Suprapubic skin (tissue), 4 donors: ENCODE measurements around the gene MAN1C1.

ENCODE experiments used
- EP300 ChIP-seq: sonication (generic); formaldehyde crosslinking; IDR thresholded peaks from one replicate; pipeline ENCODE4 v1.6.1; 2017; ENCODE audit warnings: antibody characterized with exemption
- POLR2A ChIP-seq, 2 donors: fragments of 450-650 bp; IDR thresholded peaks; one replicate each; pipeline ENCODE4 v1.6.1; 2017; ENCODE audit warnings: antibody characterized with exemption in 2 of 2, mild to moderate bottlenecking in 2 of 2, moderate library complexity in 2 of 2
- POLR2AphosphoS5 ChIP-seq, 3 donors: sonication (generic); formaldehyde crosslinking; IDR thresholded peaks; one replicate each; pipeline ENCODE4 v1.6.1; 2017; ENCODE audit warnings: antibody characterized with exemption in 3 of 3
- TF ChIP-seq, protein P1 (sequence below), 2 donors: fragments of 200-600 bp in 1 of 2; fragments of 450-650 bp in 1 of 2; sonication (generic) in 1 of 2; IDR thresholded peaks; one replicate each; pipeline ENCODE4 v1.5.1; 2016 to 2019; ENCODE audit warnings: antibody characterized with exemption in 2 of 2, mild to moderate bottlenecking in 1 of 2, moderate library complexity in 1 of 2

DNA sequence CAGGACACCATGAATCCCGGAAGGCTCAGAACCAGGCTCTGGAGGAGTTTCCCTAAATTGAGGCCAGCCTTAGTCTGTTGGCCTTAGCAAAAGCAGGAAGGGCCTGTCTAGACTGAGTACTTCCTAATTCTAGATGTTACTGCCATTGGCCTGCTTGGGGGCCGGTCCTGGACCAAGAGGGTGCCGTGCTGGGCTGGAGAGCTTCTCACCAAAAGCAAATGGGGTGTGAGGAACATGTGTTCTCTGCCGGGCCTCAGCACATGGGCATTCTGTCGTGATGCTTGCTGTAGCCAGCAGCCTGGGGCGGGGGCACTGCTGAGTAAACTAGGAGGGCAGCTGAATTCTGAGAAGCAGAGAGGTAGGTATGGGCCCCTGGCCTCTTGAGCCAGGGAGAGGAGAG, 35.7 kb upstream of the MAN1C1 start:
- TF ChIP-seq, protein P1, sequence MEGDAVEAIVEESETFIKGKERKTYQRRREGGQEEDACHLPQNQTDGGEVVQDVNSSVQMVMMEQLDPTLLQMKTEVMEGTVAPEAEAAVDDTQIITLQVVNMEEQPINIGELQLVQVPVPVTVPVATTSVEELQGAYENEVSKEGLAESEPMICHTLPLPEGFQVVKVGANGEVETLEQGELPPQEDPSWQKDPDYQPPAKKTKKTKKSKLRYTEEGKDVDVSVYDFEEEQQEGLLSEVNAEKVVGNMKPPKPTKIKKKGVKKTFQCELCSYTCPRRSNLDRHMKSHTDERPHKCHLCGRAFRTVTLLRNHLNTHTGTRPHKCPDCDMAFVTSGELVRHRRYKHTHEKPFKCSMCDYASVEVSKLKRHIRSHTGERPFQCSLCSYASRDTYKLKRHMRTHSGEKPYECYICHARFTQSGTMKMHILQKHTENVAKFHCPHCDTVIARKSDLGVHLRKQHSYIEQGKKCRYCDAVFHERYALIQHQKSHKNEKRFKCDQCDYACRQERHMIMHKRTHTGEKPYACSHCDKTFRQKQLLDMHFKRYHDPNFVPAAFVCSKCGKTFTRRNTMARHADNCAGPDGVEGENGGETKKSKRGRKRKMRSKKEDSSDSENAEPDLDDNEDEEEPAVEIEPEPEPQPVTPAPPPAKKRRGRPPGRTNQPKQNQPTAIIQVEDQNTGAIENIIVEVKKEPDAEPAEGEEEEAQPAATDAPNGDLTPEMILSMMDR (IDR thresholded peaks at IDR 0.05) = no peak
- TF ChIP-seq POLR2A (IDR thresholded peaks at IDR 0.05) = no peak
- TF ChIP-seq POLR2AphosphoS5 (IDR thresholded peaks at IDR 0.05) = no peak
- TF ChIP-seq EP300 = no peak
